Hepatocyte (in vitro differentiated cells): ENCODE measurements around the gene KRTAP10-8.

Experiments used
- CTCF ChIP-seq: fragments of 200-600 bp; sonication (generic); IDR thresholded peaks from 2 replicates; pipeline ENCODE4 v1.5.1; 2016; ENCODE audit warnings: antibody characterized with exemption, mild to moderate bottlenecking; ENCODE audit not compliant: poor library complexity
- EZH2 ChIP-seq: fragments of 200-600 bp; sonication (generic); IDR thresholded peaks from 2 replicates; pipeline ENCODE4 v1.6.1; 2016; ENCODE audit warnings: antibody characterized with exemption, mild to moderate bottlenecking, borderline replicate concordance

- no peak for TF ChIP-seq CTCF
- TF ChIP-seq EZH2 = no peak
Measured at GRCh38 chr21:44571296-44571695, 40.6 kb upstream of the KRTAP10-8 start.
